Left cardiac atrium (tissue), 4 donors: ENCODE data around the gene COL4A4. TPM values are rescaled to one million over a fixed set of nuclear protein-coding genes. Genes with fewer than 3 reads are reported as not detected.
"Not testable (repeated sequence)": the region's sequence is repeated elsewhere in the genome, so short reads cannot be mapped to it uniquely, and the experiment has no call there.

Experiments used
- ATAC-seq, 2 donors: fragments of 200-7000 bp; cut with Tn5 transposase; one replicate each; pipeline ENCODE4 v1.9.1; 2020; ENCODE audit warnings: mild to moderate bottlenecking in 2 of 2, moderate library complexity in 2 of 2
- DNase-seq: peaks from one replicate; pipeline ENCODE4 v3.0.0-alpha.2; 2020
- intact Hi-C, 2 donors: fragments of 100-400 bp; cut with DNase I; formaldehyde crosslinking; loops; one replicate each; pipeline versions ENCODE4 v1.14.1 to v1.15.1; 2022 to 2023
- long read RNA-seq: library from polyadenylated mRNA; unstranded; transcript quantifications from one replicate; pipeline ENCODE4 v2.0.0, GENCODE V29; 2021
- total RNA-seq, 2 donors: library from RNA; stranded (reverse); fragmentation: NEBNext Ultra II Directional; extraction: Animal tissue kit (Norgen Biotek cat#: 25700); gene quantifications; one replicate each; pipeline ENCODE4 v1.2.1, GENCODE V29; 2021
- donor health status: DM: no; HTN: yes; CAD: no.
- donor health status: DM: no; HTN: yes; CAD: no; lungs with severe emphysema.
- donor health status: DM: yes; HTN: yes; CAD: no.
- donor health status: Dilated cardiomyopathy.

The COL4A4 gene
- total RNA-seq = 10 to 100 TPM; 17.2 to 18.7 TPM
- long read RNA-seq, partial matches to known transcripts = 2 of 9 reads
- long read RNA-seq, other reads (novel, unspliced or antisense) = 7 of 9 reads

- ATAC-seq (peak; percentile 90 to 94), DNase-seq (peak; percentile 79)
- intact Hi-C loops = no loop called here
These were observed at the start of gene COL4A4, which contains the start of gene COL4A3 for GRCh38 chr2:227163998-227164762. TSS of gene COL4A4 (minus strand) at chr2:227164205. CDS start at chr2:227147483, 16,722 bp downstream. TSS of gene COL4A3 (plus strand) at chr2:227164624. CDS start at chr2:227164727, 103 bp downstream.

GRCh38 chr2:227207573-227207972, 43.6 kb upstream of the COL4A4 start:
- intact Hi-C loops = no loop called here
- ATAC-seq (no peak), DNase-seq (no peak)

DNA sequence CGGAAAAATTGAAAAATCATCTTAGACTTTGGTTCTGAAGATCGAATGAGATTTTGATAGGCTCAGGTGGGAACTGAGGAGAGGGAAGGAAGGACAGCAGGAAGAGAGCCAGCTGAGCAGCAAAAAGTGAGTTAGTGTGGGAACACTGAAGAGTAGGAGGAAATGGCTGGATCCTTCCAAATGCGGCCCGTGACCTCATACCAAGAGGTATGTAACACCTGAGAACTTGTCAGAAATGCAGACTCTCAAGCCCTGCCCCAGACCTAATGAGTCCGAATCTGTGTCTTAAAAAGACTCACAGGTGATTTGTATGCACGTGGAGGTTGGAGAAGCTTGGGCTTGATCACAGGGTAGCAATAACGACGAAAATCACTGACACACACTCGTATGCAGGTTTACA, 42.4 kb upstream of the COL4A4 start:
- no peak for DNase-seq
- no peak for ATAC-seq
- intact Hi-C loops = no loop called here

DNA sequence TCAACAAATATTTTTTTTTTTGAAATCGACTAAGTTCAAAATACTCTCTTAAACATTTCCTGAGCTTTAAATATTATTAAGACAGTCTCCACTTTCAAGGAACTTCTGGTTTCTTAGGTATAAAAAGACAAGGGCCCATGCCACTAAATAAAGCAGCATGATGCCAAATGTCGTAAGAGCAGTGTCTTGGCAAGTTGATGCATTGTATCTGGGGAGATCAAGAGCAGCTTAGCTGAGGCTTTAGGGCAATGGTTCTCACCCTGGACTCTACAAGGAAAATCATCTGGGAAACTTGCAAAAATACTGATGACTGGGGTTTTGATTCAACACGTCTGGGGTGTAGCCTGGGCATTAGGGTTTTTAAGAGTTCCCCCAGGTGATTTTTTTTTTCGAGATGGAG, 41.7 kb upstream of the COL4A4 start:
- no peak for DNase-seq
- ATAC-seq = no peak
- intact Hi-C loops = no loop called here

DNA sequence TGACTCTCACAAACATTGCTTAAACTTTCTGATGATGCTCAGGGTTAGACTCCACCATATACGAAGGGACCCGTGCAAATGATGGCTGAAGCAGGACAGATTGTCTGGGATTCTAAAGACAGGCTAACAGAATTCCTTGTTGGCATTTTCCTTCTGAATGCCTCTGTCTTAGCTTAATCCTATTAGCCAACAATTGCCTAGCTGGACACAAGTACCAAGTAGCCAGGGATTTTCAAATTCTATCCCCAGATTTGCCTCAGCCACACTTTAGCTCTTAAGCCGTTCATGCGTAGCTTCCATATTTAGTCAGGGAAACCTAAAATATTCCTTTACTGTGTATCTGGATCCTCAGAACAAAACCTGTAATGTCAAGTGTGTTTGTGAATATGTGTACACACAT, 40.4 kb upstream of the COL4A4 start:
- DNase-seq (no peak), ATAC-seq (no peak)
- intact Hi-C loops = no loop called here

DNA sequence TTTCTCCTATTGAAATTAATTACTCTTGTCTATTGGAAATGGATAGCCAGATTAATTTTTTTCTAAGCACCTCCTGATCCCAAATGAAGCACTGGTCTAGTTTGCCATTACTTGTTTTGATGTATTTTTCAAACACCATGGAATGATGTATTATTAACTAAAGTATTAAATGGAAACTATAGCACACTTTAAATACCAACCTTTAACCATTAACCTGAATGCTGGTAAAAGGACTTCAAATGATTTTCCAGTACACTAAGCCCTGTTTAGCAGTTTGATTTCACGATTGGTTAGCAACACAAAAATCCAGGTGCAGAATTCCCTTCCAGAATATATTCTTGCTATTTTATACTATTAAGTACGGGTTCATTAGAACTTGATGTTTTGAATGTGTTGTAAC, 37.8 kb upstream of the COL4A4 start:
- DNase-seq (no peak), ATAC-seq (no peak)
- intact Hi-C loops = no loop called here

DNA sequence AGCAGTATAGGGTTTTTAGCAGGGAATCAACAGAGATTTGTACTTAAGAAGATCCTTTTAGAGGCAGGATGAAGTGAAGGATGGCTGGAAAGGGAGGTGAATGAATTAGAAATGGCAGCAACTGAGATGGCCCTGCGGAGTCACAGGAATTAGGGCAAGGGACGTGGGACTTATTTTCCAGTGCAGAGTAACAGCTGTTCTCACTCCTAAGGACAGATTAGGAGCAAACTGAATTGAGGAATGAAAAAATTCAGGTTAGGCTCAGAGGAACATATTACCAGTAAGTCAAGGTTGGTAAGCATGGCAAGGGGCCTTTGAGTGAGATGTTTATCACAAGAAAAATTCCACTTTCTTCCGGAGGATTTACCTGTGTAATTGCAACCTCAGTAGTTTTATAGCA, 34.9 kb upstream of the COL4A4 start:
- DNase-seq (no peak), ATAC-seq (no peak)
- intact Hi-C loops = no loop called here

GRCh38 chr2:227194219-227194618, 30.2 kb upstream of the COL4A4 start:
- intact Hi-C loops = no loop called here
- ATAC-seq (no peak), DNase-seq (no peak)

- intact Hi-C loops = no loop called here
- DNase-seq = no peak
- no peak for ATAC-seq
These were observed 28.5 kb upstream of the COL4A4 start for GRCh38 chr2:227192491-227192890.

DNA sequence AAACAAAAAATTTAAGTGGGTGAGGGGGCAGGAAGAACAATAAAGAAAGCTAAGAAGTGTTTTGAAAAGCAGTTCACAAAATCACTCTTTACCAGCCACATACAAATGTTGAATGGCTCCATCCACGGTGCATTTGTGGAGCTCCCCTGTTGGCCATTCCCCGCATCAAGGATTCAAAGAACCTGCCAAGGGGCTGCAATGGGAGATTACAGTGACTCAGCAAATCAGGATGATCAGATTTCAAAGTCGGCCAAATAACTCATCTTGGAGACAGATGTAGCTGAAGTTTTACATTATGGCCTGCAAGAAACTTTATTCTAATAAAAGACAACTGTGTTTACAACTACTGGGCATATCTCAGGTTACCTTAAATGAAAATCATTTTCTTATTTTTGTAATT, 27.4 kb upstream of the COL4A4 start:
- ATAC-seq = no peak
- DNase-seq = no peak
- intact Hi-C loops = no loop called here

DNA sequence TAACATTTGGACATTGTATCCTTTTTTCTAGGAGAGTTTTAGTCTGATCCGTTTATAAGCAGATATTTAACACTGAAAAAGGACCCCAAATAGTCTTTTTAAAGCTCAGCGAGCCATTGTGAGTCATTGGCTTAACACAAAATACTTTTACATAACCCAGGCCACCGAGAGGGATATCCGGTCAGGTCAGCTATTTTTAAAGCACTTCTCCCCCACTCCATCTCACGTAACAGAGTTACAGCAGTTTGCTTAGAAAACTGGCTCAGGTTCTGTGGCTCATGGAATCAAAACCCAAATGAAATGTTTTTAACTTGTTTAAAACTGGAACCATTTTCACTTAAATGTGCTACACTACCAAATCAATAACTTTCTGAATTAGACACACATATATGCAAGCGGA, 24.3 kb upstream of the COL4A4 start:
- DNase-seq (no peak), ATAC-seq (peak; percentile 82 to 93)
- intact Hi-C loops = no loop called here

- ATAC-seq (no peak), DNase-seq (no peak)
- intact Hi-C loops = no loop called here
These were observed 22.7 kb upstream of the COL4A4 start for GRCh38 chr2:227186751-227187150.

- intact Hi-C loops = no loop called here
- no peak for DNase-seq
- ATAC-seq = no peak
These were observed 21.7 kb upstream of the COL4A4 start for GRCh38 chr2:227185615-227186232.

- DNase-seq = no peak
- intact Hi-C loops = no loop called here
- ATAC-seq = no peak
These were observed 19.8 kb upstream of the COL4A4 start for GRCh38 chr2:227183657-227184367.

- intact Hi-C loops = no loop called here
- DNase-seq = no peak
- ATAC-seq = no peak
These were observed 18.8 kb upstream of the COL4A4 start for GRCh38 chr2:227182765-227183164.

DNA sequence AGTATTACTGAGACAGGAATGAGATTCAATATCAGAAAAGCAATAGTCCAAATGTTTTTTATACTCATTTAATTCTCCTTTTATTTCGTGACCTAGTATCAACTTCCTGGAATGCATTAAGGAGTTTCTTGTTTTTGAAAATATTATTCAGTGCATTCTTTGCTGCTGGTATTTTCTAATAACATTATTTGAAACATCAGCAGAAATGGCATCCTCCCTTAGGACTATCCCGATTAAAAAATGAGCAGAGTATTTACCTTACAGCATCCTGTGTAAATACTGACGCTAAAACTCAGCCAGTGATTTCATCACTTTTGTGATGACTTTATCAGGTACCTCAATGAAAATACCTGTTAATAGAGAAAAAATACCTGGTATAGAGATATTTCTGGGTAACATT, 16.8 kb upstream of the COL4A4 start:
- intact Hi-C loops = no loop called here
- ATAC-seq = no peak
- DNase-seq = no peak

- peak; percentile 86 for ATAC-seq
- intact Hi-C loops = no loop called here
These were observed 16.1 kb upstream of the COL4A4 start for GRCh38 chr2:227179988-227180685.

DNA sequence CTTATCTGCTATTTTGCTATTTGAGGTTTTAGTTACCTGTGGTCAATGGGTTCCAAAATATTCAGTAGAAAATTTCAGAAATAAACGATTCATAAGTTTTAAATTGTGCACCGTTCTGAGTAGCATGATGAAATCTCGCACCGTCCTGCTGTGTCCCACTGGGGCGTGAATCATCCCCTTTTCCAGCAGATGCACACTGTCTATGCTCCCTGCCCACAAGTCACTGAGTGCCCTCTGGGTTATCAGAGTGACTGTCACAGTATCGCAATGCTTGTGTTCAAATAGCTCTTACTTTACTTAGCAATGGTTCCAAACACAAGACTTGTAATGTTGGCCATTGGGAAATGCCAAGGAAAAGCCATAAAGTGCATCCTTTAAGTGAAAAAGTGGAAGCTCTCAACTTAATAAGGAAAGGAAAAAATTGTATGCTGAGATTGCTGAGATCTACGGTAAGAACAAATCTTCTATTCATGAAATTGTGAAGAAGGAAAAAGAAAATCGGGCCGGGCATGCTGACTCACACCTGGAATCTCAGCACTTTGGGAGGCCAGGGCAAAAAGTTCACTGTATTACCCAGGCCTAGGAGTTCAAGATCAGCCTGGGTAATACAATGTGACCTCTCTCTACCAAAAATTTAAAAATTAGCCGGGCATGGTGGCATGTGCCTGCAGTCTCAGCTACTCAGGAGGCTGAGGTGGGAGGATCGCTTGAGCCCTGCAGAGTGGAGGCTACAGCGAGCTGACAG, 13.8 kb upstream of the COL4A4 start:
- intact Hi-C loops = no loop called here
- ATAC-seq (no peak), DNase-seq (no peak)

More at GRCh38 chr2:227179988-227180685, 16.1 kb upstream of the COL4A4 start:
- peak; percentile 49 for DNase-seq

DNA sequence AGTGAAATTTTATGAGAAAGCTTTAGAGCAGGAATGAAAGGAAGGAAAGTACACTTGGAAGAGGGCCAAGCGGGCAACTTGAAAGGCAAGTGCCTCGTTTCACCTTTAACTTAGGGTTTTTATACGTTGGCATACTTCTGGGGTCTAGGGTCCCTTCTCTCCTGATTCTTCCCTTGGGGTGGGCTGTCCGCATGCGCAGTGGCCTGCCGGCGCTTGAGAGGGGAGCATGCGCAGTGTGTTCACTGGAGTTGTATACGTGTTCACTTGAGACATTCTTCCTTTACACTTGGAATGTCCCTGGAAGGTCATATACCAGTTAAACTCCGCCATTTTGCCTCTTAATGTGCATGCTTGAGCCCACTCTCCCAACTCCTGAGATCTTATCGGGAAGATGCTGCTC, 7.8 kb upstream of the COL4A4 start:
- ATAC-seq, intact Hi-C loops, DNase-seq: not testable (repeated sequence)
